ENCODE results near the gene GPN2. TPM values are rescaled to one million over a fixed set of nuclear protein-coding genes. Genes with fewer than 3 reads are reported as not detected.

GPN2 gene
- 23.7 TPM for polyA plus RNA-seq (2012; ENCODE audit: low read depth, missing spikeins)

- DNase-seq (ENCODE audit: insufficient read length, low spot score), result peak; percentile 93
- FAIRE-seq, result peak; percentile 99
- TF ChIP-seq PAX5 (IDR thresholded peaks at IDR 0.05; ENCODE audit: insufficient read depth, low read length, severe bottlenecking) (no peak), SPI1 (IDR thresholded peaks at IDR 0.05; ENCODE audit: low read depth, low read length) (peak; percentile 79), TAF1 (IDR thresholded peaks at IDR 0.05; ENCODE audit: low read depth, low read length) (peak; percentile 73), POU2F2 (IDR thresholded peaks at IDR 0.05; ENCODE audit: low read depth, low read length) (peak; percentile 64; the same call in 1 of the 2 replicates), POLR2AphosphoS5 (IDR thresholded peaks at IDR 0.05; ENCODE audit: low read depth, low read length) (peak; percentile 97), POLR2A (IDR thresholded peaks at IDR 0.05; ENCODE audit: low read depth, low read length) (peak; percentile 96)
Observed at GRCh38 chr1:26889551-26890466, at the start of gene GPN2. Gene GPN2 (minus strand): TSS chr1:26890283. CDS start chr1:26890096, 187 bp downstream.

- peak; percentile 60 for FAIRE-seq
- TF ChIP-seq PAX5 (IDR thresholded peaks at IDR 0.05; ENCODE audit: insufficient read depth, low read length, severe bottlenecking), result no peak
- TF ChIP-seq POLR2AphosphoS5 (IDR thresholded peaks at IDR 0.05; ENCODE audit: low read depth, low read length), result no peak
- TF ChIP-seq POLR2A (IDR thresholded peaks at IDR 0.05; ENCODE audit: low read depth, low read length), result no peak
- TF ChIP-seq POU2F2 (IDR thresholded peaks at IDR 0.05; ENCODE audit: low read depth, low read length), result no peak
- DNase-seq (ENCODE audit: insufficient read length, low spot score), result no peak
Observed at GRCh38 chr1:26938659-26939025, 48.6 kb upstream of the GPN2 start.

GRCh38 chr1:26938004-26938658 lies 48.0 kb upstream of the GPN2 start:
- FAIRE-seq (no peak), DNase-seq (ENCODE audit: insufficient read length, low spot score) (no peak)
- TF ChIP-seq PAX5 (IDR thresholded peaks at IDR 0.05; ENCODE audit: insufficient read depth, low read length, severe bottlenecking), result no peak
- no peak for TF ChIP-seq SPI1 (IDR thresholded peaks at IDR 0.05; ENCODE audit: low read depth, low read length)
- TF ChIP-seq POLR2AphosphoS5 (IDR thresholded peaks at IDR 0.05; ENCODE audit: low read depth, low read length), result no peak
- TF ChIP-seq TAF1 (IDR thresholded peaks at IDR 0.05; ENCODE audit: low read depth, low read length), result no peak
- no peak for TF ChIP-seq POLR2A (IDR thresholded peaks at IDR 0.05; ENCODE audit: low read depth, low read length)
- TF ChIP-seq POU2F2 (IDR thresholded peaks at IDR 0.05; ENCODE audit: low read depth, low read length), result no peak

- TF ChIP-seq TAF1 (IDR thresholded peaks at IDR 0.05; ENCODE audit: low read depth, low read length) (no peak), POU2F2 (IDR thresholded peaks at IDR 0.05; ENCODE audit: low read depth, low read length) (no peak), POLR2A (IDR thresholded peaks at IDR 0.05; ENCODE audit: low read depth, low read length) (no peak), SPI1 (IDR thresholded peaks at IDR 0.05; ENCODE audit: low read depth, low read length) (no peak), POLR2AphosphoS5 (IDR thresholded peaks at IDR 0.05; ENCODE audit: low read depth, low read length) (no peak), PAX5 (IDR thresholded peaks at IDR 0.05; ENCODE audit: insufficient read depth, low read length, severe bottlenecking) (no peak)
- FAIRE-seq (no peak), DNase-seq (ENCODE audit: insufficient read length, low spot score) (no peak)
Observed at GRCh38 chr1:26936823-26937222, 46.7 kb upstream of the GPN2 start.

- no peak for DNase-seq (ENCODE audit: insufficient read length, low spot score)
Observed at GRCh38 chr1:26932531-26932930, 42.4 kb upstream of the GPN2 start.

GRCh38 chr1:26923711-26924110 lies 33.6 kb upstream of the GPN2 start:
- FAIRE-seq (no peak), DNase-seq (ENCODE audit: insufficient read length, low spot score) (no peak)
- TF ChIP-seq POLR2A (IDR thresholded peaks at IDR 0.05; ENCODE audit: low read depth, low read length) (no peak), SPI1 (IDR thresholded peaks at IDR 0.05; ENCODE audit: low read depth, low read length) (no peak), PAX5 (IDR thresholded peaks at IDR 0.05; ENCODE audit: insufficient read depth, low read length, severe bottlenecking) (no peak), POLR2AphosphoS5 (IDR thresholded peaks at IDR 0.05; ENCODE audit: low read depth, low read length) (no peak), TAF1 (IDR thresholded peaks at IDR 0.05; ENCODE audit: low read depth, low read length) (no peak), POU2F2 (IDR thresholded peaks at IDR 0.05; ENCODE audit: low read depth, low read length) (no peak)

More at GRCh38 chr1:26932531-26932930, 42.4 kb upstream of the GPN2 start:
- TF ChIP-seq SPI1 (IDR thresholded peaks at IDR 0.05; ENCODE audit: low read depth, low read length) (peak; percentile 96), POU2F2 (IDR thresholded peaks at IDR 0.05; ENCODE audit: low read depth, low read length) (no peak), POLR2A (IDR thresholded peaks at IDR 0.05; ENCODE audit: low read depth, low read length) (no peak)
- peak; percentile 78 for FAIRE-seq

- DNase-seq (ENCODE audit: insufficient read length, low spot score) (no peak), FAIRE-seq (no peak)
- TF ChIP-seq SPI1 (IDR thresholded peaks at IDR 0.05; ENCODE audit: low read depth, low read length) (no peak), POLR2A (IDR thresholded peaks at IDR 0.05; ENCODE audit: low read depth, low read length) (no peak), TAF1 (IDR thresholded peaks at IDR 0.05; ENCODE audit: low read depth, low read length) (no peak), POU2F2 (IDR thresholded peaks at IDR 0.05; ENCODE audit: low read depth, low read length) (no peak), PAX5 (IDR thresholded peaks at IDR 0.05; ENCODE audit: insufficient read depth, low read length, severe bottlenecking) (no peak), POLR2AphosphoS5 (IDR thresholded peaks at IDR 0.05; ENCODE audit: low read depth, low read length) (no peak)
Observed at GRCh38 chr1:26922901-26923300, 32.8 kb upstream of the GPN2 start.

GRCh38 chr1:26922431-26922729 lies 32.3 kb upstream of the GPN2 start:
- TF ChIP-seq PAX5 (IDR thresholded peaks at IDR 0.05; ENCODE audit: insufficient read depth, low read length, severe bottlenecking), result no peak
- no peak for TF ChIP-seq POU2F2 (IDR thresholded peaks at IDR 0.05; ENCODE audit: low read depth, low read length)
- no peak for TF ChIP-seq SPI1 (IDR thresholded peaks at IDR 0.05; ENCODE audit: low read depth, low read length)
- TF ChIP-seq POLR2AphosphoS5 (IDR thresholded peaks at IDR 0.05; ENCODE audit: low read depth, low read length), result no peak
- TF ChIP-seq POLR2A (IDR thresholded peaks at IDR 0.05; ENCODE audit: low read depth, low read length), result no peak
- DNase-seq (ENCODE audit: insufficient read length, low spot score), result no peak
- FAIRE-seq, result no peak

DNA sequence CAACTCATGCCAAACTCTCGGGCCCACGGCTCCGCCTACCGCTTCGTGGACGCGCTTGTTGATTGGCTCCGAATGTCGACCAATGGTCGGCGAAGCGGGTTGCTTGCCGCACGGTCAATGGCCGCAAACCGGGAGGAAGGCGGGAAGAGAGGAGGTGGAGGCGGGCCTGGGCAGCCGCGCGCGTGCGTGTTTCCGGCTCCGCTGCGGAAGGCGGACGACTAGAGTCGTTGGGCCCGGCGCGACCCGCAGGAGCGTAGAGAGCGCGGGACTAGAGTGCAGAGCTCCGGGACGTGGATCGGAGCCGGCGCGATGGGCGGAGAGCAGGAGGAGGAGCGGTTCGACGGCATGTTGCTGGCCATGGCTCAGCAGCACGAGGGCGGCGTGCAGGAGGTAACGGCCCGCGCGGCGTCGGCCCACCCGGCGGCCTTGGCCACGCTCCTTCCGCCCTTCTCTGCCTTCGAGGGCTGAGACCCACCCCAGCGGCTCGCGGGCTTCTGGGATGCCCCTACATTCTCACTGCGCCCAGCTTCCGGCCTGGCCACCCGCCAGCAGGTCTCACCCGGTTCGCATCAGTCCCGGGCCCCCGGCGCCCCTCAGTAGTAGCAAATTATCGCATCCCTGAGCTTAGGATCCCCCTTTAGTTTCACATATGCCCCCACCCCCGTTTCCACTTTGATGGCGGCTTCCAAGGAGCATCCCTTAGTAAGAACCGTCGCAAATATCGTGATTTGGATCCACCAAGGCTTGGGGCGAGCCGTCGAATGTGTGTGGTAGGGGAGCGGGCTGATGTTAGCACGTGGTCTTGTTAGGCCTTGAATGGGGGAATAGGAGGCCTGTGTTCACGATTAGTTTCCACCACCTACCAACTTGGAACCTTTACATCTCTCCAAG lies 31.7 kb upstream of the GPN2 start, which contains the start of gene NUDC:
TSS of gene NUDC (plus strand) at position 204 of the 891 bp plus-strand sequence. CDS start at position 310, 106 bp downstream.
- FAIRE-seq, result peak; percentile 100
- DNase-seq (ENCODE audit: insufficient read length, low spot score), result peak; percentile 93
- TF ChIP-seq PAX5 (IDR thresholded peaks at IDR 0.05; ENCODE audit: insufficient read depth, low read length, severe bottlenecking) (no peak), POU2F2 (IDR thresholded peaks at IDR 0.05; ENCODE audit: low read depth, low read length) (peak; percentile 46; the same call in 1 of the 2 replicates), TAF1 (IDR thresholded peaks at IDR 0.05; ENCODE audit: low read depth, low read length) (peak; percentile 75), POLR2A (IDR thresholded peaks at IDR 0.05; ENCODE audit: low read depth, low read length) (peak; percentile 93), POLR2AphosphoS5 (IDR thresholded peaks at IDR 0.05; ENCODE audit: low read depth, low read length) (peak; percentile 93), SPI1 (IDR thresholded peaks at IDR 0.05; ENCODE audit: low read depth, low read length) (no peak)

Data from GM12891 (cell line).